Small intestine (tissue), 7 donors: Measurements from ENCODE around the gene ATP1A3. TPM values are rescaled to one million over a fixed set of nuclear protein-coding genes. Genes with fewer than 3 reads are reported as not detected.

Source experiments
- DNase-seq, 2 donors: peaks; one replicate each; pipeline versions ENCODE4 v3.0.0 to v3.0.0-alpha.2; 2013
- FAIRE-seq: peaks from 2 replicates; lab custom pipeline; 2012; peaks lifted over from hg19 to GRCh38; lab: Jason Lieb, UNC
- H3K27ac ChIP-seq, 3 donors: one replicate each; pipeline ENCODE4 v1.5.1; 2013; ENCODE audit warnings: low read length in 2 of 3, mild to moderate bottlenecking in 2 of 3, control low read depth in 1 of 3, inconsistent platforms in 1 of 3, low read depth in 1 of 3, moderate library complexity in 1 of 3
- H3K27me3 ChIP-seq, 3 donors: one replicate each; pipeline ENCODE4 v1.6.1; 2013; ENCODE audit warnings: low read length in 3 of 3, inconsistent platforms in 1 of 3; ENCODE audit not compliant: control insufficient read depth in 3 of 3, insufficient read depth in 3 of 3
- H3K36me3 ChIP-seq, 3 donors: one replicate each; pipeline ENCODE4 v1.6.1; 2013; ENCODE audit warnings: low read length in 3 of 3, inconsistent platforms in 1 of 3, low read depth in 1 of 3, mild to moderate bottlenecking in 1 of 3, moderate library complexity in 1 of 3; ENCODE audit not compliant: control insufficient read depth in 3 of 3, insufficient read depth in 2 of 3
- H3K4me1 ChIP-seq, 3 donors: one replicate each; pipeline ENCODE4 v1.6.1; 2013; ENCODE audit warnings: low read length in 2 of 3, inconsistent platforms in 1 of 3, low read depth in 1 of 3, mild to moderate bottlenecking in 1 of 3, moderate library complexity in 1 of 3; ENCODE audit not compliant: control insufficient read depth in 3 of 3, insufficient read depth in 2 of 3
- H3K4me3 ChIP-seq, 3 donors: one replicate each; pipeline ENCODE4 v1.5.1; 2013; ENCODE audit warnings: low read length in 3 of 3, control low read depth in 1 of 3, inconsistent platforms in 1 of 3, low read depth in 1 of 3, mild to moderate bottlenecking in 1 of 3, moderate library complexity in 1 of 3
- H3K9me3 ChIP-seq, 2 donors: one replicate each; pipeline ENCODE4 v1.6.1; 2013; ENCODE audit warnings: low read depth in 1 of 2, low read length in 1 of 2; ENCODE audit not compliant: control insufficient read depth in 2 of 2, insufficient read depth in 1 of 2
- WGBS, 3 donors: extraction: QIAGEN DNeasy Blood & Tissue Kit; methylation state at CpG; one replicate each; pipeline ENCODE4 v1.1.7; 2013; 5-methylcytosine and 5-hydroxymethylcytosine counted together
- polyA plus RNA-seq, 4 donors: library from polyadenylated mRNA; stranded (reverse) in 3 of 4; unstranded in 1 of 4; fragments of 200-250 nt in 3 of 4; fragments of 120-200 nt in 1 of 4; gene quantifications; one replicate each; pipeline versions ENCODE4 v1.2.1 to v1.2.3, GENCODE V29; 2013
- donor health status: healthy with polysubstance abuse.
- donor health status: control.
- donor health status: control.
- donor health status: Bipolar disorder and iron deficiency.
- donor health status: healthy.

Gene ATP1A3
- polyA plus RNA-seq, 4 donors = 0.81 to 4.3 (median 1.3) TPM; not detected in 1

DNA sequence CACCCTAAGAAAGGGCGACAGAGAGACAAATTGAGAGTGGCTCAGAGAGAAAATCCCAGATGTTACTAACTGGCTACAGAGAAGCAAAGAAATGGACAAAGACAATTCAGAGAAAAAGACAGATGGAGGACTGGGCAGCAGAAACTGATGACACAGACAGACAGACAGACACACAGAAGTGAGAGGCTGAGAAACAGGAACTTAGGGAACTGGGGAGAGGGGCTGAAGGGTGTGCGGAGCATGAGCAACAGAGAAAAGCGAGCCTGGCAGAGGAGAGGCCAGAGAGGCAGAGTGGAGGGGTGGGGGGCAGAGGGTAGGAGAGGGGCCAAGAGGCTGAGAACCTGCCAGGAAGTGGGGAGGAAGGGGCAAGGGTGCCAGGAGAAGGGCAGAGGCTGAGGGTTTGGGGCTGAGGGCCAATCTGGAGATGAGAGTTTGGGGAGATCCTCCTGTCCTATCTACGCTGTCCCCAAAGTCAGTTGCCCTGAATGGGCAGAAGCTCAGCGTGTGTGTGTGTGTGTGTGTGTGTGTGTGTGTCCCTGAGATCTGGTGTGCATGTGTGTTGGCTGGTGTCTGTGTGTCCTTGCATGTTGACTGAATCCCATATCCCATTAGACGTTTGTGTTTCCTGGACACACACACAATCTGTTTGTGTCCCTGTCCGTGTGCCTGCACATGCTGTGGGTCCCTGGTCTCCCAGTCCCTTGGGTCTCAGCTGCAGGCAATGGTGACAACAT lies 60.2 kb downstream of the ATP1A3 start:
- Histone ChIP-seq H3K36me3 (no peaks in the 10 kb centered on the region), H3K27ac (no peak overlapping the region), H3K27me3 (peaks cover 0 to 90% (median 19%) of the 10 kb centered on the region in 3 donors), H3K4me3 (no peak overlapping the region), H3K4me1 (peaks cover 0 to 4% (median 0%) of the 10 kb centered on the region in 3 donors), H3K9me3 (no peaks in the 10 kb centered on the region)
- DNase-seq (no peak), FAIRE-seq (no peak)
- 70 to 71% (median 71%) methylated on average over 7 of the region's 7 CpGs for WGBS, 3 donors

DNA sequence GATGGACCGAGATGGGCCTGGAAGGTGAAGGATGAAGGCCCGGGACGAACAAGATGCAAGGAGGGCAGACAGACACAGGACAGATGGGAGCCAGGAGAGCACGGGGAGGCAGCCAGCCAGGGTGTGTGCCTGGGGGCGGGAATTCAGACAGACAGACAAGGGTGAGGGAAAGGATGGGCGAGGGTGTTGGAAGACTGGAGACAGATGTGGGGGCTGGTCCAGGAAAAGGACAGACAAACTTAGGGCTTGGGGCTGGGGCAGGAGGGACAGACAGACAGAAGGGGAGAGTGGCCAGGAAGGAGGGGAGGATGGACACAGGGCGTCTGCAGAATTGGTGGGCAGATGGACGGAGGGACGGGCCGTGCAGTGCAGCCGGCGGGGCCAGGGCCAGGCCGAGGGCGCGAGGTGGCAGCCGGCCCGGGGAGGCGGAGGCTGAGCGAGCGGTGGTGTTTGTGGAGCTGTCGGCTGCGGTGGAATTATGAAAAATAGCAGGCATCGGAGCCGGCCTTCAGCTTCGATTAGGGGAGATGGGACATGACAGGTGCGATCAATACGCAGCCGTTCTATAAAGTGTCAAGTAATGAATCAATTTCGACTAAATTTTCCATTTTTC lies 61.2 kb downstream of the ATP1A3 start:
- H3K27ac ChIP-seq = no peak overlapping the region
- DNase-seq (no peak), FAIRE-seq (no peak)
- H3K27me3 ChIP-seq = peaks cover 0 to 94% (median 19%) of the 10 kb centered on the region in 3 donors
- H3K4me1 ChIP-seq = peaks cover 0 to 7% (median 0%) of the 10 kb centered on the region in 3 donors
- no peaks in the 10 kb centered on the region for H3K36me3 ChIP-seq
- H3K4me3 ChIP-seq = no peak overlapping the region
- no peaks in the 10 kb centered on the region for H3K9me3 ChIP-seq
- 35 to 40% (median 37%) methylated on average over 29 of the region's 29 CpGs for WGBS, 3 donors

DNA sequence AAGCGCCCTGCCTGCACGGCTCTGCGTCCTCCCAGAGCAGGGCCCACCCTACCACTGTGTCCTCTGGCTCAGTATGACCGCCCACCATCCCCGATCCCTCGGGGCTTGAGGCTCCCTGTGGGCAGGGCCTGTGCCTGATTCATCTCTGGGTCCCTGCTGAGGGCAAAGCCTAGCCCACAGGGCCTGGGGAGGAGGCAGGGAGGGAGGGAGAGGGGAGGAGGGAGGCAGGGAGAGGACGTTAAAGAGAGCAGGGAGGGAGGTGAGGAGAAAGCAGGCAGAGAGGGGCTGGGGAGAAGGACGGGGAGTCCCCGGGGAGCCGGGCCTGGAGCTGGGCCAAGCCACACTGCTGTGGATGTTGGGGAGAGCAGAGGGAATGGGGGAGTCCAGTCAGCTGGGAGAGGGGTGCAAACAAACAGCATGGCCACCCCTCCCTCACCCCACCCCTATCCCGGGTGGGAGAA lies 61.7 kb downstream of the ATP1A3 start:
- Histone ChIP-seq H3K4me3 (no peak overlapping the region), H3K36me3 (no peaks in the 10 kb centered on the region), H3K27ac (no peak overlapping the region), H3K4me1 (peaks cover 0 to 7% (median 0%) of the 10 kb centered on the region in 3 donors), H3K27me3 (peaks cover 0 to 94% (median 20%) of the 10 kb centered on the region in 3 donors), H3K9me3 (no peaks in the 10 kb centered on the region)
- WGBS, 3 donors = 35 to 58% (median 37%) methylated on average over 10 to 11 of the region's 11 CpGs
- DNase-seq (no peak), FAIRE-seq (no peak)

DNA sequence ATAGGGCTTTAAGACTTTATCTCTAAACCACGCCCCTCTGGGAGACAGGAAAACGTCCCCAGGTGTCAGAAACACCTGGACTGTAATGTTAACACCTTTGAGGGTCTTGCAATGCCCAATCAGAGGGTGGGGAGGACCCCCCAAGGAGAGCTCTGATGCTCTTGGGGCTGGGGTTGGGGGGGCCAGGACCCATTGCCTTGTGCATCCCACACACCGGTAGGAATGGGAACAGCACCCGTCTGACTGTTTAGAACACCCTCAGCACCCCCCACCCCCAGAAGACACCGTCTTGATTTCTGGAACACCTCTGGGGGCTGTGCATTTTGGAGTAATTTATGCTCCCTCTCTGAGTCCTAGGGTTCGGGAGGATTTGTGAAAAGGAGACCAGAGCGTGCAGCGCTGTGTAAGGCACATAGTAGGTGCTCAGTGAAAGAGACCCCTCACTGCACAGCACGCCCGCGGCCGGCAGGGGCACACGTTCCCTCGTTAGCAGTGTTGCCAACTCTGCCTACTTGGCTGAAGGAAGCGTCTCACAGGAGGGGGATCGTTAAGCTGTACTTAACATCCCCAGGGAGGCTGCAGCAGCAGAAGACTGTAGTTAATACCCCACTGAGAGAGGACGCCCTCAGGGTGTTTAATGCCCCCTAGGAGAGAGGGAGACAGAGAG lies 63.0 kb downstream of the ATP1A3 start:
- FAIRE-seq (no peak), DNase-seq (no peak)
- Histone ChIP-seq H3K9me3 (no peaks in the 10 kb centered on the region), H3K4me3 (no peak overlapping the region), H3K4me1 (peaks cover 0 to 7% (median 0%) of the 10 kb centered on the region in 3 donors), H3K27ac (no peak overlapping the region), H3K27me3 (peaks cover 0 to 94% (median 24%) of the 10 kb centered on the region in 3 donors), H3K36me3 (no peaks in the 10 kb centered on the region)
- whole genome bisulfite sequencing, 3 donors = 9 to 24% (median 12%) methylated on average over 17 of the region's 17 CpGs

DNA sequence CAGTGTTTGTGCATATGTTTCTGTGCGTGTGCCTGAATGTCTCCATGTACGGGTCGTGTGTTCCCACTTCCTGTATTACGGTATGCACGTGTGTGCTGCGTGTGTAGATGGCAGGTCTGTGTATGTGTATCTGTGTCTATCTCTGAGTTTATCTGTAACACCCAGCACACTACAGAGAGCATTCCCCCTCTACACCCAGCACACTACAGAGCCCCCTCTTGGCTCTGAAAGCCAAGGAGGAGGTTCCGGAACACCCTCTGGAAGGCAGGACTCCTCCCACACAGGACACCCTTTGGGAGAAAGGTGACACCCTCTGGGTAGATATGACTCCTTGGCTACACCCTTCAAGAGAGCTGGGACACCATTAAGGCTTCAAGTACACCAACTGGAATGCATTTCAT lies 63.7 kb downstream of the ATP1A3 start:
- peaks cover 0 to 94% (median 29%) of the 10 kb centered on the region in 3 donors for H3K27me3 ChIP-seq
- 13 to 24% (median 18%) methylated on average over 7 of the region's 7 CpGs for WGBS, 3 donors
- no peak overlapping the region for H3K4me3 ChIP-seq
- no peak overlapping the region for H3K27ac ChIP-seq
- H3K36me3 ChIP-seq = no peaks in the 10 kb centered on the region
- H3K4me1 ChIP-seq = peaks cover 0 to 7% (median 0%) of the 10 kb centered on the region in 3 donors
- no peak for FAIRE-seq
- no peak for DNase-seq
- no peaks in the 10 kb centered on the region for H3K9me3 ChIP-seq

DNA sequence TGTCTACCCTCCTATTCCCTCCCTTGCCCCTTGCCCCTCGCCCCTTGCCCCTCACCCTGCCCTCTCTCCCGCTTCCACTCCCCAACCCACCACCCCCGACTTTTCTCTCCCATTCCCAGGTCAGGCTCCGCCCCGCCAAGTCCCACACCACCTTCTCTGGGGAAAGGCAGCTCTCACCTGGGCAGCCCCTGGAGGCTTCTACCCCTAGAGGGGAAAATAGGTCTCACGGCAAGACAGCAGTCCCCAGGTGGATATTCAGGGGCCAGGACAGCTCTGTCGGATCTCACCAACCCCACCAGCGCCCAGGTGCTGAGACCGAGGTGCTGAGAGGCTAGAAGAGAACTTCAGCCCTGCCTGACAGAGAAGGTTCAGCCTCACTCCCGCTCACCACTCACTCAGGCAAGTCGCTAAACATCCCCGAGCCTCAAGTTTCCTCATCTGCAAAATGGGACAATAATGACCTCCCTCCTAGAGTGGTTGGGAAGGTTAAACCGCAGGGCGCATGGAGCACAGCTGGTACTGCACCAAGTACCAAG lies 64.4 kb downstream of the ATP1A3 start:
- 17 to 32% (median 24%) methylated on average over 14 of the region's 14 CpGs for WGBS, 3 donors
- DNase-seq (no peak), FAIRE-seq (no peak)
- Histone ChIP-seq H3K36me3 (no peaks in the 10 kb centered on the region), H3K4me1 (peaks cover 0 to 7% (median 0%) of the 10 kb centered on the region in 3 donors), H3K4me3 (no peak overlapping the region), H3K27ac (no peak overlapping the region), H3K27me3 (peaks cover 0 to 94% (median 33%) of the 10 kb centered on the region in 3 donors), H3K9me3 (no peaks in the 10 kb centered on the region)

DNA sequence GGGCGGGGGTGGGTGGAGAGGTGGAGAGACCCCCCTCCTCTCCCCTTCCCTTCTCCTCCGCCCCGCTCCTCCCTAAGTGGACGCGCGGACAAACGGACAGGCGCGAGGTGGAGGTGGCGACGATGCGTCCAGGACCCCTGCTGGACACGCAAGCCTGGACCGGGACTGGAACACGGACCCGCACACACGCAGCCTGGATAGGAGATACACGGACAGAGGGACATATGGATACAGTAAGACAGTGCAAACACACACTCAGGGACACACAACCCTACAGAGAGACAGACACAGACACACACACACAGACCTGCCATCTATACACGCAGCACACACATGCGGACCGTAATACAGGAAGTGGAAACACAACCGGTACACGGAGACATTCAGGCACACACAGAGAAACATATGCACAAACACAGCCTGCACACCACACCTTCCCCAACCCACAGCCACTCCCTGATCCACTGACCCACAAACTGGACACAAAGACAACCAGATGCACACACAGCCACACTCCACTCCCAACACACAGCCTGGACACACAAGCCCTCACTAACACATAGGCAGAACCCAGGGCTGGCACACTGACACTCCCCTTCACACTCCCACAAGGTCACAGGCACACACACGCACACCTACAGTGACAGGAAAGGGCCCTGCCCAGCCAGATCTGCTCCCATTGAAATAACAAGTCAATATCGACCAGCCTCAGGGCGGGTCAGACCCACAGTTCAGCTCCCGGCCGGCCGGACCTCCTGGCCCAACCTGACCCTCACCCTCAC lies 65.1 kb downstream of the ATP1A3 start:
- 1 to 3% (median 2%) methylated on average over 28 to 29 of the region's 29 CpGs for WGBS, 3 donors
- no peak overlapping the region for H3K27ac ChIP-seq
- DNase-seq (peak in 1 of 2 donors; percentile 54), FAIRE-seq (no peak)
- H3K4me1 ChIP-seq = peaks cover 0 to 7% (median 0%) of the 10 kb centered on the region in 3 donors
- H3K9me3 ChIP-seq = no peaks in the 10 kb centered on the region
- peak overlapping the region in 1 of 3 donors; percentile 47 for H3K4me3 ChIP-seq
- H3K27me3 ChIP-seq = peaks cover 0 to 94% (median 39%) of the 10 kb centered on the region in 3 donors
- no peaks in the 10 kb centered on the region for H3K36me3 ChIP-seq
